GM12878 (cell line): ENCODE results near the gene GPR63. TPM values are rescaled to one million over a fixed set of nuclear protein-coding genes. Genes with fewer than 3 reads are reported as not detected.

Source experiments
- ATAC-seq: fragments of 200-7000 bp; cut with Tn5 transposase; 3 replicates; pipeline ENCODE4 v1.9.1; 2020; ENCODE audit warnings: mild to moderate bottlenecking, moderate library complexity
- BruUV-seq: library from RNA; stranded (reverse); fragments of 400-500 nt; replicated peaks from 2 replicates; lab custom pipeline; 2021; lab: Mats Ljungman, UMichigan
- CTCF ChIA-PET: fragments of 300-600 bp; sonication (Branson Sonifier 250); formaldehyde crosslinking; extraction: SDS; loops from one replicate; lab custom pipeline; 2021; ENCODE audit warnings: inconsistent platforms; lab: Yijun Ruan, JAX
- POLR2A ChIA-PET: fragments of 350-600 bp; formaldehyde crosslinking; extraction: SDS; loops from one replicate; lab custom pipeline; 2021; ENCODE audit warnings: inconsistent platforms; lab: Charles Lee
- RAD21 ChIA-PET: fragments of 300-600 bp; sonication (Branson Sonifier 250); formaldehyde crosslinking; loops from one replicate; lab custom pipeline; 2023; ENCODE audit warnings: antibody characterized with exemption; ENCODE audit not compliant: unreplicated experiment; lab: Charles Lee
- SMC1A ChIA-PET: fragments of 300-600 bp; sonication (Branson Sonifier 250); formaldehyde crosslinking; loops from one replicate; lab custom pipeline; 2023; ENCODE audit not compliant: unreplicated experiment, uncharacterized antibody; lab: Charles Lee
- DNase-seq: peaks from one replicate; pipeline ENCODE4 v3.0.0-alpha.2; 2011; ENCODE audit warnings: low read depth, low spot score
- FAIRE-seq: peaks from 3 replicates; lab custom pipeline; 2011; peaks lifted over from hg19 to GRCh38; lab: Jason Lieb, UNC
- H2AFZ ChIP-seq: 2 replicates; pipeline ENCODE4 v1.6.0; 2011; ENCODE audit warnings: low read depth, low read length, control low read depth; ENCODE audit not compliant: control insufficient read depth
- H3K27ac ChIP-seq: 2 replicates; pipeline ENCODE4 v1.5.1; 2011; ENCODE audit warnings: control low read depth; ENCODE audit not compliant: control insufficient read depth, insufficient read depth
- H3K27me3 ChIP-seq, 2 experiments: replicated peaks in 1 of 2; 2 replicates each; pipeline versions ENCODE4 v1.6.0 to v1.6.1; 2011; ENCODE audit warnings: low read length in 1 of 2; ENCODE audit not compliant: control insufficient read depth in 2 of 2, insufficient read depth in 2 of 2
- H3K36me3 ChIP-seq, 2 experiments: 2 replicates each; pipeline ENCODE4 v1.5.1; 2011; ENCODE audit warnings: low read length in 1 of 2; ENCODE audit not compliant: control insufficient read depth in 2 of 2, insufficient read depth in 2 of 2
- H3K4me1 ChIP-seq: 2 replicates; pipeline ENCODE4 v1.6.1; 2011; ENCODE audit warnings: mild to moderate bottlenecking, low read length, moderate library complexity, mixed read lengths; ENCODE audit not compliant: control insufficient read depth, insufficient read depth
- H3K4me2 ChIP-seq: 2 replicates; pipeline ENCODE4 v1.6.0; 2011; ENCODE audit warnings: control low read depth; ENCODE audit not compliant: control insufficient read depth, insufficient read depth
- H3K4me3 ChIP-seq: fragments of 200-600 bp; sonication (generic); 2 replicates; pipeline ENCODE4 v1.5.1; 2016
- H3K79me2 ChIP-seq: 2 replicates; pipeline ENCODE4 v1.6.0; 2011; ENCODE audit warnings: low read length; ENCODE audit not compliant: control insufficient read depth, insufficient read depth
- H3K9ac ChIP-seq: 2 replicates; pipeline ENCODE4 v1.8.0; 2011; ENCODE audit warnings: low read length, control low read depth, mixed read lengths; ENCODE audit not compliant: control insufficient read depth, insufficient read depth
- H3K9me3 ChIP-seq: replicated peaks from 3 replicates; pipeline ENCODE4 v1.5.1; 2011; ENCODE audit warnings: mild to moderate bottlenecking, low read length; ENCODE audit not compliant: control insufficient read depth, insufficient read depth
- H4K20me1 ChIP-seq: 2 replicates; pipeline ENCODE4 v1.6.0; 2011; ENCODE audit not compliant: control insufficient read depth, insufficient read depth
- BHLHE40 ChIP-seq, 2 experiments: fragments of 450-650 bp in 1 of 2; IDR thresholded peaks; 2 replicates each; pipeline ENCODE4 v1.6.1; 2011 to 2017; ENCODE audit warnings: low read depth in 2 of 2, borderline replicate concordance in 1 of 2, improper control_type of control experiment in 1 of 2, low read length in 1 of 2, mild to moderate bottlenecking in 1 of 2
- EP300 ChIP-seq, 2 experiments: fragments of 150-350 bp in 1 of 2; IDR thresholded peaks; 2 replicates each; pipeline ENCODE4 v1.6.1; 2011 to 2012; ENCODE audit warnings: low read depth in 2 of 2, low read length in 2 of 2, borderline replicate concordance in 1 of 2, improper control_type of control experiment in 1 of 2, inconsistent platforms in 1 of 2; ENCODE audit not compliant: control insufficient read depth in 1 of 2
- IKZF2 ChIP-seq, 2 experiments: fragments of 450-650 bp; IDR thresholded peaks; 2 replicates each; pipeline ENCODE4 v1.6.1; 2017; ENCODE audit warnings: mild to moderate bottlenecking in 2 of 2, moderate library complexity in 2 of 2
- MTA2 ChIP-seq: fragments of 450-650 bp; IDR thresholded peaks from 2 replicates; pipeline ENCODE4 v1.6.1; 2016; ENCODE audit warnings: low read depth, mild to moderate bottlenecking, moderate library complexity
- RELB ChIP-seq: fragments of 450-650 bp; IDR thresholded peaks from 2 replicates; pipeline ENCODE4 v1.6.1; 2017; ENCODE audit warnings: low read depth, mild to moderate bottlenecking, moderate library complexity
- SPI1 ChIP-seq: IDR thresholded peaks from 2 replicates; pipeline ENCODE4 v1.6.1; 2011; ENCODE audit warnings: low read depth, mild to moderate bottlenecking, low read length, moderate library complexity, borderline replicate concordance; ENCODE audit not compliant: insufficient read depth
- ZBTB33 ChIP-seq: fragments of 450-650 bp; IDR thresholded peaks from 2 replicates; pipeline ENCODE4 v1.6.1; 2017; ENCODE audit warnings: mild to moderate bottlenecking
- WGBS: methylation state at CpG from one replicate; pipeline ENCODE4 v1.1.6; 2016; ENCODE audit warnings: low lambda C conversion rate; ENCODE audit not compliant: insufficient replicate concordance, insufficient coverage; ENCODE audit errors: missing lambda C conversion rate; 5-methylcytosine and 5-hydroxymethylcytosine counted together
- in situ Hi-C: fragments of 300-500 bp; cut with MboI; formaldehyde crosslinking; loops from 9 replicates; pipeline ENCODE4 v1.14.3; 2018; ENCODE audit warnings: mixed read lengths
- intact Hi-C: fragments of 100-400 bp; cut with micrococcal nuclease; formaldehyde crosslinking; loops from one replicate; pipeline ENCODE4 v1.14.2; 2022; ENCODE audit not compliant: unreplicated experiment
- polyA plus RNA-seq, 11 experiments: library from polyadenylated mRNA; depleted of rRNA in 4 of 11; unstranded in 6 of 11; stranded (reverse) in 5 of 11; fragments of >200 nt; fragmentation: Nextera tagmentation in 4 of 11; fragmentation: Illumina TruSeq in 1 of 11; extraction: Ambion mirVana in 4 of 11; extraction: Trizol in 1 of 11; gene quantifications; 1 replicate in 1 of 11; 2 replicates in 10 of 11; pipeline versions ENCODE4 v1.2.1 to v1.2.3, GENCODE V29; 2011 to 2016; ENCODE audit warnings: inconsistent platforms in 2 of 11, missing spikeins in 2 of 11, low read depth in 1 of 11
- total RNA-seq, 4 experiments: library from RNA; depleted of rRNA in 3 of 4; stranded (reverse); fragments of >200 nt in 3 of 4; fragmentation: Illumina TruSeq in 1 of 4; extraction: Trizol in 1 of 4; gene quantifications; 2 replicates each; pipeline versions ENCODE4 v1.2.1 to v1.2.3, GENCODE V29; 2013 to 2021

The GPR63 gene
- total and polyA plus RNA-seq, 10 of the 15 experiments (the other 5 are each of a cell fraction or from before 2014, with no cell fraction given): 1.6 to 6.6 (median 3.5) TPM

GRCh38 chr6:96755096-96755495 is 82.2 kb downstream of the GPR63 start:
- ChIA-PET CTCF (no interaction called here), SMC1A (interaction anchor here (1.5 kb wide), 1 partner anchor 42 kb away, joined by 3 read pairs; no protein-coding TSS in a partner anchor)
- DNase-seq: no peak
- H3K4me2 ChIP-seq: no peak overlapping the region
- no peaks in the 10 kb centered on the region for H4K20me1 ChIP-seq
- no peak for ATAC-seq
- FAIRE-seq: no peak
- H3K9me3 ChIP-seq: no peaks in the 10 kb centered on the region; the same call in 2 of the 3 replicates
- H3K36me3 ChIP-seq: no peaks in the 10 kb centered on the region
- TF ChIP-seq BHLHE40 (IDR thresholded peaks at IDR 0.05; ENCODE audit: borderline replicate concordance in 1 of 2, low read depth in 2 of 2, low read length in 1 of 2) (peak in 1 of 2 experiments; percentile 75; a peak in 2 of 4 replicates), RELB (peak; percentile 66), MTA2 (peak; percentile 25; the same call in 1 of the 2 replicates), EP300 (IDR thresholded peaks at IDR 0.05; ENCODE audit: borderline replicate concordance in 1 of 2, control insufficient read depth in 1 of 2, low read depth in 2 of 2, low read length in 2 of 2) (no peak), SPI1 (peak; percentile 55; the same call in 1 of the 2 replicates), IKZF2 (IDR thresholded peaks at IDR 0.05) (peak in 1 of 2 experiments; percentile 34; a peak in 1 of 4 replicates), ZBTB33 (no peak)
- TF ChIP-seq, all 136 proteins: peak for 5
- no peaks in the 10 kb centered on the region for H3K79me2 ChIP-seq
- no peaks in the 10 kb centered on the region for H3K4me1 ChIP-seq
- in situ Hi-C loops (no loop called here), intact Hi-C loops (loop anchor here (5.0 kb wide), 1 partner anchor 128 kb away; no protein-coding TSS in a partner anchor)
- ChIA-PET RAD21 (no interaction called here), POLR2A (no interaction called here)
- H2AFZ ChIP-seq: no peak overlapping the region
- H3K9ac ChIP-seq: no peak overlapping the region
- BruUV-seq: no TSS peak
- H3K27ac ChIP-seq: no peak overlapping the region
- 0% methylated on average over 3 of the region's 3 CpGs for WGBS
- no peak overlapping the region for H3K4me3 ChIP-seq
- H3K27me3 ChIP-seq: no peaks in the 10 kb centered on the region
